ENCODE measurements around the gene DMRTB1. TPM values are rescaled to one million over a fixed set of nuclear protein-coding genes. Genes with fewer than 3 reads are reported as not detected.

Gene DMRTB1
- total and polyA plus RNA-seq, 2 of the 4 experiments (the other 2 are of a cell fraction): not detected

- Histone ChIP-seq H2AK5ac (ENCODE audit: low read depth, low read length) (no peak overlapping the region), H2BK120ac (ENCODE audit: low read depth, low read length) (no peak overlapping the region), H3K4ac (ENCODE audit: low read depth, low read length) (no peak overlapping the region), H3K79me1 (ENCODE audit: low read depth in 1 of 2, low read length in 2 of 2) (no peaks in the 10 kb centered on the region), H4K91ac (ENCODE audit: insufficient read depth, low read depth, low read length) (no peak overlapping the region), H4K5ac (ENCODE audit: low read depth, low read length) (no peak overlapping the region), H2AK9ac (replicated peaks; ENCODE audit: low read depth, low read length, poor library complexity) (no peak overlapping the region), H3K9me3 (ENCODE audit: control insufficient read depth, insufficient read depth, low read length) (peaks cover 4% of the 10 kb centered on the region), H2BK5ac (ENCODE audit: low read depth, low read length, poor library complexity, severe bottlenecking) (no peak overlapping the region), H3K27me3 (ENCODE audit: control insufficient read depth, insufficient read depth, low read length) (peaks cover 42% of the 10 kb centered on the region), H3K36me3 (ENCODE audit: control insufficient read depth, insufficient read depth, low read length) (no peaks in the 10 kb centered on the region), H3K18ac (ENCODE audit: low read depth, low read length) (no peak overlapping the region), H3K4me1 (ENCODE audit: control insufficient read depth, insufficient read depth, low read length) (no peaks in the 10 kb centered on the region), H4K8ac (ENCODE audit: low read depth in 2 of 2, low read length in 2 of 2) (no peak overlapping the region), H2AFZ (replicated peaks; ENCODE audit: low read length, poor library complexity) (no peak overlapping the region), H3K4me2 (ENCODE audit: low read depth, low read length) (no peak overlapping the region), H2BK20ac (ENCODE audit: low read depth, low read length) (no peak overlapping the region), H3K9me1 (ENCODE audit: insufficient read depth, low read length) (0 out of 2 replicates have a peak, but pooled peaks cover 2% of the 10 kb centered on the region), H3K23ac (ENCODE audit: low read depth, low read length) (no peak overlapping the region), H3K27ac (ENCODE audit: insufficient read depth, low read length) (no peak overlapping the region), H3K56ac (ENCODE audit: extremely low read depth, insufficient read depth, low read length) (no peak overlapping the region), H2BK15ac (ENCODE audit: low read depth, low read length) (no peak overlapping the region), H4K20me1 (ENCODE audit: insufficient read depth, low read length) (no peaks in the 10 kb centered on the region), H3K9ac (ENCODE audit: low read depth, low read length) (no peak overlapping the region), H3K14ac (replicated peaks; ENCODE audit: low read depth, low read length) (no peak overlapping the region), H3K4me3 (ENCODE audit: insufficient read depth, low read depth, low read length) (no peak overlapping the region)
- whole genome bisulfite sequencing, 2 experiments (ENCODE audit: extremely low coverage in 2 of 2, insufficient read length in 1 of 2): no CpG with 5 or more reads among the region's 2 CpGs
- DNase-seq: no peak
- CTCF ChIA-PET: interaction anchor here (1.2 kb wide), 1 partner anchor 28 kb away, joined by 3 read pairs; no protein-coding TSS in a partner anchor
- no TSS peak for BruUV-seq (replicated peaks)
- in situ Hi-C loops (cut with MboI; ENCODE audit: low sequenced_read_pairs) (no loop called here), intact Hi-C loops (cut with micrococcal nuclease) (no loop called here), dilution Hi-C loops (cut with HindIII; ENCODE audit: low sequenced_read_pairs, unreplicated experiment) (no loop called here)
- no peak for ATAC-seq (ENCODE audit: low read depth)
- TF ChIP-seq POLR2A (IDR thresholded peaks at IDR 0.05; ENCODE audit: low read depth, low read length) (no peak), RCOR1 (IDR thresholded peaks at IDR 0.05; ENCODE audit: insufficient replicate concordance, low read length) (no peak), RFX5 (IDR thresholded peaks at IDR 0.05; ENCODE audit: low read depth, low read length) (no peak), ELK1 (IDR thresholded peaks at IDR 0.05; ENCODE audit: borderline replicate concordance, low read depth, low read length) (no peak), NFE2L2 (IDR thresholded peaks at IDR 0.05; ENCODE audit: low read depth, low read length) (no peak), SMC3 (IDR thresholded peaks at IDR 0.05; ENCODE audit: low read depth, low read length) (no peak), MAFK (IDR thresholded peaks at IDR 0.05; ENCODE audit: low read depth, low read length) (no peak), MAZ (IDR thresholded peaks at IDR 0.05; ENCODE audit: borderline replicate concordance, low read depth, low read length) (no peak), FOS (IDR thresholded peaks at IDR 0.05; ENCODE audit: low read depth, low read length) (no peak), CEBPB (IDR thresholded peaks at IDR 0.05; ENCODE audit: low read depth, low read length) (no peak), CHD1 (IDR thresholded peaks at IDR 0.05; ENCODE audit: low read depth, low read length) (no peak), RAD21 (IDR thresholded peaks at IDR 0.05; ENCODE audit: low read length) (no peak)
- POLR2A ChIA-PET (ENCODE audit: unreplicated experiment): no interaction called here
Observed at GRCh38 chr1:53420341-53420740, 38.9 kb upstream of the DMRTB1 start.
